H1 (cell line): Measurements from ENCODE around the gene ASIC2. TPM values are rescaled to one million over a fixed set of nuclear protein-coding genes. Genes with fewer than 3 reads are reported as not detected.

ENCODE experiments used
- CTCF ChIA-PET: fragments of 300-600 bp; sonication (Branson Sonifier 250); formaldehyde crosslinking; loops from one replicate; lab custom pipeline; 2021; ENCODE audit not compliant: partially characterized antibody; lab: Charles Lee
- POLR2A ChIA-PET: fragments of 300-600 bp; sonication (Branson Sonifier 250); formaldehyde crosslinking; loops from one replicate; lab custom pipeline; 2021; ENCODE audit warnings: inconsistent platforms; ENCODE audit not compliant: partially characterized antibody; lab: Charles Lee
- DNase-seq, 2 experiments: peaks; one replicate each; pipeline versions ENCODE4 v3.0.0 to v3.0.0-alpha.2; 2010 to 2022; ENCODE audit warnings: low spot score in 2 of 2, low read depth in 1 of 2, mixed read lengths in 1 of 2
- FAIRE-seq: peaks from 2 replicates; lab custom pipeline; 2011; peaks lifted over from hg19 to GRCh38; lab: Jason Lieb, UNC
- H2AFZ ChIP-seq: 2 replicates; pipeline ENCODE4 v1.8.1; 2012; ENCODE audit warnings: low read length, inconsistent platforms
- H2AK5ac ChIP-seq: 2 replicates; pipeline ENCODE4 v1.6.1; 2013; ENCODE audit warnings: low read depth, low read length
- H2BK120ac ChIP-seq: replicated peaks from 2 replicates; pipeline ENCODE3; 2013; ENCODE audit warnings: low read depth, low read length, inconsistent platforms
- H2BK12ac ChIP-seq: 2 replicates; pipeline ENCODE4 v1.6.1; 2013; ENCODE audit warnings: low read depth, low read length
- H2BK15ac ChIP-seq: 2 replicates; pipeline ENCODE4 v1.6.1; 2013; ENCODE audit warnings: low read length
- H2BK20ac ChIP-seq: 2 replicates; pipeline ENCODE4 v1.6.1; 2013; ENCODE audit warnings: low read length
- H2BK5ac ChIP-seq: 2 replicates; pipeline ENCODE4 v1.6.1; 2013; ENCODE audit warnings: low read depth, low read length
- H3K14ac ChIP-seq: 2 replicates; pipeline ENCODE4 v1.6.1; 2013; ENCODE audit warnings: inconsistent platforms; ENCODE audit not compliant: insufficient read length
- H3K18ac ChIP-seq: 2 replicates; pipeline ENCODE4 v1.6.1; 2013; ENCODE audit warnings: low read length; ENCODE audit errors: extremely low read depth
- H3K23ac ChIP-seq: 2 replicates; pipeline ENCODE4 v1.6.1; 2013; ENCODE audit warnings: inconsistent platforms; ENCODE audit not compliant: insufficient read length
- H3K23me2 ChIP-seq: 2 replicates; pipeline ENCODE4 v1.6.1; 2013; ENCODE audit warnings: low read depth, low read length
- H3K27ac ChIP-seq: 2 replicates; pipeline ENCODE4 v1.6.1; 2011; ENCODE audit warnings: low read depth, low read length, inconsistent platforms
- H3K27me3 ChIP-seq, 4 experiments: replicated peaks in 1 of 4; 1 replicate in 1 of 4; 2 replicates in 3 of 4; pipeline versions ENCODE4 v1.6.1 to v1.8.1; 2011 to 2013; ENCODE audit warnings: low read length in 3 of 4, mild to moderate bottlenecking in 3 of 4, inconsistent platforms in 2 of 4, mixed read lengths in 2 of 4, moderate library complexity in 1 of 4; ENCODE audit not compliant: control insufficient read depth in 3 of 4, insufficient read depth in 3 of 4; ENCODE audit errors: extremely low read depth in 1 of 4
- H3K36me3 ChIP-seq, 4 experiments: 2 replicates each; pipeline versions ENCODE4 v1.6.1 to v1.8.1; 2011 to 2013; ENCODE audit warnings: mild to moderate bottlenecking in 4 of 4, low read length in 3 of 4, moderate library complexity in 2 of 4, control low read depth in 1 of 4, inconsistent platforms in 1 of 4; ENCODE audit not compliant: insufficient read depth in 4 of 4, control insufficient read depth in 2 of 4
- H3K4ac ChIP-seq: replicated peaks from 2 replicates; pipeline ENCODE3; 2013; ENCODE audit warnings: low read length, low read depth, mixed read lengths, inconsistent platforms; ENCODE audit not compliant: insufficient read length
- H3K4me1 ChIP-seq, 4 experiments: replicated peaks in 1 of 4; 1 replicate in 1 of 4; 2 replicates in 3 of 4; pipeline versions ENCODE4 v1.6.1 to v1.8.1; 2011 to 2013; ENCODE audit warnings: low read length in 3 of 4, inconsistent platforms in 2 of 4, mixed read lengths in 1 of 4; ENCODE audit not compliant: insufficient read depth in 4 of 4, control insufficient read depth in 3 of 4
- H3K4me2 ChIP-seq, 2 experiments: 2 replicates each; pipeline versions ENCODE4 v1.6.1 to v1.8.1; 2011 to 2013; ENCODE audit warnings: low read depth in 2 of 2, low read length in 2 of 2, control low read depth in 1 of 2, inconsistent platforms in 1 of 2, mild to moderate bottlenecking in 1 of 2; ENCODE audit not compliant: insufficient read depth in 1 of 2
- H3K4me3 ChIP-seq, 4 experiments: fragments of 200-600, 300-600 bp in 1 of 4; sonication (generic), shearing (Covaris generic), sonication (Bioruptor Twin) in 1 of 4; 2 replicates each; pipeline versions ENCODE4 v1.5.1 to v1.8.1; 2011 to 2016; ENCODE audit warnings: low read length in 4 of 4, low read depth in 3 of 4, control low read depth in 2 of 4, inconsistent platforms in 2 of 4, mild to moderate bottlenecking in 2 of 4, mixed read lengths in 1 of 4, moderate library complexity in 1 of 4; ENCODE audit not compliant: insufficient read depth in 2 of 4; ENCODE audit errors: extremely low read depth in 1 of 4
- H3K56ac ChIP-seq: replicated peaks from 2 replicates; pipeline ENCODE3; 2013; ENCODE audit warnings: low read depth, mild to moderate bottlenecking, mixed read lengths, low read length, inconsistent platforms; ENCODE audit not compliant: insufficient read length
- H3K79me1 ChIP-seq: 2 replicates; pipeline ENCODE4 v1.6.1; 2013; ENCODE audit warnings: low read depth, low read length, control low read depth
- H3K79me2 ChIP-seq, 2 experiments: 2 replicates each; pipeline versions ENCODE4 v1.6.1 to v1.8.1; 2012 to 2013; ENCODE audit warnings: low read length in 2 of 2, mild to moderate bottlenecking in 2 of 2, inconsistent platforms in 1 of 2; ENCODE audit not compliant: insufficient read depth in 2 of 2, control insufficient read depth in 1 of 2
- H3K9ac ChIP-seq, 4 experiments: replicated peaks in 1 of 4; 1 replicate in 1 of 4; 2 replicates in 3 of 4; pipeline versions ENCODE4 v1.6.1 to v1.8.1; 2011 to 2013; ENCODE audit warnings: low read depth in 3 of 4, low read length in 3 of 4, control low read depth in 2 of 4, mild to moderate bottlenecking in 2 of 4, moderate library complexity in 2 of 4, inconsistent platforms in 1 of 4; ENCODE audit errors: extremely low read depth in 1 of 4
- H3K9me3 ChIP-seq, 2 experiments: 2 replicates each; pipeline versions ENCODE4 v1.6.1 to v1.8.1; 2012 to 2013; ENCODE audit warnings: mild to moderate bottlenecking in 2 of 2, moderate library complexity in 2 of 2, control low read depth in 1 of 2, inconsistent platforms in 1 of 2, low read depth in 1 of 2, low read length in 1 of 2, mixed read lengths in 1 of 2; ENCODE audit not compliant: insufficient read depth in 2 of 2
- H4K20me1 ChIP-seq, 2 experiments: replicated peaks in 1 of 2; 2 replicates each; pipeline versions ENCODE3 to v1.8.1; 2011 to 2013; ENCODE audit warnings: inconsistent platforms in 2 of 2, low read length in 2 of 2, mild to moderate bottlenecking in 1 of 2; ENCODE audit not compliant: insufficient read depth in 2 of 2, control insufficient read depth in 1 of 2
- H4K5ac ChIP-seq: 2 replicates; pipeline ENCODE4 v1.6.1; 2013; ENCODE audit warnings: low read length, low read depth, mixed read lengths, inconsistent platforms; ENCODE audit not compliant: insufficient read length
- H4K8ac ChIP-seq: 2 replicates; pipeline ENCODE4 v1.8.0; 2013; ENCODE audit warnings: mild to moderate bottlenecking, moderate library complexity, low read length, inconsistent platforms; ENCODE audit not compliant: insufficient read depth; ENCODE audit errors: extremely low read depth
- H4K91ac ChIP-seq: replicated peaks from 2 replicates; pipeline ENCODE3; 2013; ENCODE audit warnings: low read length, mixed read lengths, inconsistent platforms; ENCODE audit not compliant: insufficient read length
- ASH2L ChIP-seq: fragments of 200-600, 300-600 bp; sonication (generic); IDR thresholded peaks from one replicate; pipeline ENCODE4 v1.7.1; 2017; ENCODE audit warnings: low read length
- CBX8 ChIP-seq: fragments of 300-800, 300-1000 bp; sonication (generic); IDR thresholded peaks from 2 replicates; pipeline ENCODE4 v1.7.1; 2016; ENCODE audit warnings: low read depth, low read length, borderline replicate concordance
- GABPA ChIP-seq: IDR thresholded peaks from 2 replicates; pipeline ENCODE4 v1.6.1; 2011; ENCODE audit warnings: mild to moderate bottlenecking, low read length, moderate library complexity, borderline replicate concordance; ENCODE audit not compliant: insufficient read depth
- HDAC6 ChIP-seq: IDR thresholded peaks from one replicate; pipeline ENCODE4 v1.7.1; 2012; ENCODE audit warnings: low read depth, mild to moderate bottlenecking, inconsistent platforms, low read length, moderate library complexity
- RXRA ChIP-seq: IDR thresholded peaks from 2 replicates; pipeline ENCODE4 v1.6.1; 2011; ENCODE audit warnings: low read depth, mild to moderate bottlenecking, low read length, moderate library complexity; ENCODE audit not compliant: insufficient read depth
- SP2 ChIP-seq: IDR thresholded peaks from 2 replicates; pipeline ENCODE4 v1.6.1; 2012; ENCODE audit warnings: mild to moderate bottlenecking, low read length, inconsistent platforms
- SRF ChIP-seq: IDR thresholded peaks from 2 replicates; pipeline ENCODE4 v1.6.1; 2011; ENCODE audit warnings: mild to moderate bottlenecking, low read depth, low read length, moderate library complexity
- TBP ChIP-seq: IDR thresholded peaks from 2 replicates; pipeline ENCODE4 v1.6.1; 2011; ENCODE audit warnings: low read depth, low read length, improper control_type of control experiment
- YY1 ChIP-seq: IDR thresholded peaks from 2 replicates; pipeline ENCODE4 v1.6.1; 2011; ENCODE audit warnings: low read depth, mild to moderate bottlenecking, low read length
- WGBS, 2 experiments: shearing (Covaris generic) in 1 of 2; methylation state at CpG; one replicate each; pipeline versions ENCODE4 v1.1.6 to v1.1.7; 2013 to 2015; ENCODE audit warnings: low lambda C conversion rate in 2 of 2, mixed read lengths in 2 of 2, inconsistent platforms in 1 of 2, low coverage in 1 of 2, missing lambda C conversion rate in 1 of 2; ENCODE audit not compliant: insufficient replicate concordance in 2 of 2, insufficient coverage in 1 of 2, insufficient read length in 1 of 2; ENCODE audit errors: extremely low coverage in 1 of 2, missing lambda C conversion rate in 1 of 2; 5-methylcytosine and 5-hydroxymethylcytosine counted together
- polyA plus RNA-seq, 7 experiments: library from polyadenylated mRNA; depleted of rRNA in 3 of 7; stranded (reverse) in 5 of 7; unstranded in 2 of 7; fragments of >200 nt in 5 of 7; fragments of 200-250 nt in 2 of 7; gene quantifications; 1 replicate in 5 of 7; 2 replicates in 1 of 7; 4 replicates in 1 of 7; pipeline versions ENCODE4 v1.2.1 to v1.2.3, GENCODE V29; 2011 to 2013; ENCODE audit warnings: missing spikeins in 2 of 7, mixed read lengths in 2 of 7
- total RNA-seq: library from RNA; stranded (reverse); fragmentation: NEBNext Ultra II Directional; extraction: Animal tissue kit (Norgen Biotek cat#: 25700); gene quantifications from 2 replicates; pipeline ENCODE4 v1.2.1, GENCODE V29; 2021

Gene ASIC2
- total and polyA plus RNA-seq, 2 of the 8 experiments (the other 6 are each of a cell fraction or from before 2014, with no cell fraction given): 0.86 to 1.2 TPM

DNA sequence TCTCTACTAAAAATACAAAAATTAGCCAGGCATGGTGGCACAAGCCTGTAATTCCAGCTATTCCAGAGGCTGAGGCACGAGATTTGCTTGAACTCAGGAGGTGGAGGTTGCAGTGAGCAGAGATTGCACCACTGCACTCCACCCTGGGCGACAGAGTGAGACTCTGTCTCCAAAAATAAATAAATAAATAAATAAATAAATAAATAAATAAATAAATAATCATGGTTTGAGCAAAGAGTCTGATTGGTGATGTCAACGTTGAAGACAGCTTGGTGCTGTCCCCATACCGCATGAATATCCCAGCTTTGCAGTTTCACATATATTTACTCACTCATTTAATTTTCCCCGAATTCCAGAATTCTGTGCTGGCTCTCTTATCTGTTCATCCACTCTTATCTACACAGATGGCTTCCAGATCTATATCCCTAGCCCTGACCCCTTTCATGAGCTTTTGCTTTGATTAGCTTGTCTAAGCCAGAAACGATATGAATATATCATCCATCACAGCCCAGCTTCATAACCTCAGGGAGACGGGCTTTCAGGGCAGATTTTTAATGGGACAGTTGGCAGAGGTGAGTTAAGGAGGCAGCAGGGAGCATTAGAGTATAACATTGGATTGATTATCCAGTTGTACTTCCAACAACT is 210.4 kb downstream of the ASIC2 start:
- Histone ChIP-seq H2BK120ac (no peak overlapping the region), H2BK5ac (no peak overlapping the region), H3K56ac (no peak overlapping the region), H2BK20ac (no peak overlapping the region), H3K79me1 (no peaks in the 10 kb centered on the region), H3K4me2 (no peak overlapping the region), H3K14ac (no peak overlapping the region), H3K27ac (no peak overlapping the region), H3K4ac (no peak overlapping the region), H2AK5ac (no peak overlapping the region), H3K27me3 (no peaks in the 10 kb centered on the region; a peak in 1 of 7 replicates), H3K9me3 (no peaks in the 10 kb centered on the region), H3K79me2 (no peaks in the 10 kb centered on the region), H4K8ac (no peak overlapping the region), H3K4me1 (no peaks in the 10 kb centered on the region), H4K20me1 (peaks cover 0 to 1% of the 10 kb centered on the region in 2 experiments), H3K18ac (no peak overlapping the region), H4K5ac (no peak overlapping the region), H3K4me3 (no peak overlapping the region), H2BK12ac (no peak overlapping the region), H3K36me3 (no peaks in the 10 kb centered on the region), H3K9ac (no peak overlapping the region), H2BK15ac (no peak overlapping the region), H3K23ac (no peak overlapping the region), H3K23me2 (no peaks in the 10 kb centered on the region), H4K91ac (no peak overlapping the region), H2AFZ (no peak overlapping the region)
- TF ChIP-seq YY1 (no peak), GABPA (no peak), TBP (no peak), ASH2L (no peak), SP2 (no peak), HDAC6 (no peak), CBX8 (no peak), SRF (no peak), RXRA (no peak)
- FAIRE-seq: no peak
- ChIA-PET CTCF (interaction anchor here (1.9 kb wide), 1 partner anchor 36 kb away, joined by 7 read pairs; no protein-coding TSS in a partner anchor), POLR2A (no interaction called here)
- WGBS, 2 experiments: 92% methylated on average over 7 of the region's 7 CpGs; no CpG with 5 or more reads in 1 of the 2 experiments
- DNase-seq: no peak
